Lower leg skin (tissue), 3 donors: ENCODE data around the gene MCTP2.

ENCODE experiments used
- CTCF ChIP-seq, 3 donors: fragments of 450-650 bp; IDR thresholded peaks; one replicate each; pipeline ENCODE4 v1.5.1; 2016; ENCODE audit warnings: antibody characterized with exemption in 3 of 3, mild to moderate bottlenecking in 3 of 3, moderate library complexity in 2 of 3
- POLR2A ChIP-seq, 2 donors: fragments of 450-650 bp; IDR thresholded peaks; one replicate each; pipeline ENCODE4 v1.6.1; 2016 to 2017; ENCODE audit warnings: antibody characterized with exemption in 2 of 2, mild to moderate bottlenecking in 1 of 2, moderate library complexity in 1 of 2

DNA sequence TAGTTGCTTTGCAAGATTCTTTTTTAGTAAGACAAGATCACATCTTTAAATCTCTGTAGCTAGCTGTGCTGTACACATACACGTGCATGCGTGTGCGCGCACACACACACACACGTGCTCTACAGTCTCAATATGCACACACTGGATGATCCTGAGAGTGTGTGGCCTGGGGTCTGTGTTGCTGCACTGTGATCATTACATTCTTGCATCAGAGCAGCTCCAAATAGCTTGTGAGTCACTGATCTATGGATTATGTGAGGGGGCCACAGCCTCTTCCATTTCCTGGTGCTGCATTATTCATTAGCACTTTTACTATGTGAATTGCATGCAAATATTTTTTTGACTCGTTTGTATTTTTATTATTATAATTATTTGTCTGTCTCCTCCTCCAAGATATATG, 34.6 kb downstream of the MCTP2 start:
- TF ChIP-seq CTCF (IDR thresholded peaks at IDR 0.05) (no peak), POLR2A (IDR thresholded peaks at IDR 0.05) (no peak)
